Activated naive CD4-positive, alpha-beta T cell treated with anti-CD3 and anti-CD28 coated beads for 36 hours (primary cell): Measurements from ENCODE around the gene UNC5B. TPM values are rescaled to one million over a fixed set of nuclear protein-coding genes. Genes with fewer than 3 reads are reported as not detected.

ENCODE experiments used
- CTCF ChIA-PET: fragments of 350-600 bp; sonication (Branson Sonifier 250); formaldehyde crosslinking; loops from one replicate; lab custom pipeline; 2021; ENCODE audit warnings: antibody characterized with exemption; lab: Charles Lee
- DNase-seq: peaks from one replicate; pipeline ENCODE4 v3.0.0-alpha.2; 2020
- H3K27ac Mint-ChIP-seq: one replicate; pipeline ENCODE4 v1.8.0; 2021; ENCODE audit warnings: mild to moderate bottlenecking, mixed read lengths
- H3K27me3 Mint-ChIP-seq: one replicate; pipeline ENCODE4 v1.8.0; 2021; ENCODE audit warnings: low read depth, mixed read lengths
- H3K36me3 Mint-ChIP-seq: one replicate; pipeline ENCODE4 v1.8.0; 2021; ENCODE audit warnings: low read depth, mixed read lengths
- H3K4me1 Mint-ChIP-seq: one replicate; pipeline ENCODE4 v1.8.0; 2021; ENCODE audit warnings: low read depth, mixed read lengths
- H3K4me3 Mint-ChIP-seq: one replicate; pipeline ENCODE4 v1.8.0; 2021; ENCODE audit warnings: mild to moderate bottlenecking, moderate library complexity, mixed read lengths
- H3K9me3 Mint-ChIP-seq: one replicate; pipeline ENCODE4 v1.8.0; 2021; ENCODE audit warnings: mixed read lengths
- intact Hi-C: fragments of 100-400 bp; cut with micrococcal nuclease; formaldehyde crosslinking; loops from one replicate; pipeline ENCODE4 v1.15.1; 2023
- total RNA-seq, 2 experiments: library from RNA; stranded (reverse); gene quantifications; one replicate each; pipeline ENCODE4 v1.2.3, GENCODE V29; 2021

The UNC5B gene
- total RNA-seq, 2 experiments from 2014 or later, result 0.05 TPM

DNA sequence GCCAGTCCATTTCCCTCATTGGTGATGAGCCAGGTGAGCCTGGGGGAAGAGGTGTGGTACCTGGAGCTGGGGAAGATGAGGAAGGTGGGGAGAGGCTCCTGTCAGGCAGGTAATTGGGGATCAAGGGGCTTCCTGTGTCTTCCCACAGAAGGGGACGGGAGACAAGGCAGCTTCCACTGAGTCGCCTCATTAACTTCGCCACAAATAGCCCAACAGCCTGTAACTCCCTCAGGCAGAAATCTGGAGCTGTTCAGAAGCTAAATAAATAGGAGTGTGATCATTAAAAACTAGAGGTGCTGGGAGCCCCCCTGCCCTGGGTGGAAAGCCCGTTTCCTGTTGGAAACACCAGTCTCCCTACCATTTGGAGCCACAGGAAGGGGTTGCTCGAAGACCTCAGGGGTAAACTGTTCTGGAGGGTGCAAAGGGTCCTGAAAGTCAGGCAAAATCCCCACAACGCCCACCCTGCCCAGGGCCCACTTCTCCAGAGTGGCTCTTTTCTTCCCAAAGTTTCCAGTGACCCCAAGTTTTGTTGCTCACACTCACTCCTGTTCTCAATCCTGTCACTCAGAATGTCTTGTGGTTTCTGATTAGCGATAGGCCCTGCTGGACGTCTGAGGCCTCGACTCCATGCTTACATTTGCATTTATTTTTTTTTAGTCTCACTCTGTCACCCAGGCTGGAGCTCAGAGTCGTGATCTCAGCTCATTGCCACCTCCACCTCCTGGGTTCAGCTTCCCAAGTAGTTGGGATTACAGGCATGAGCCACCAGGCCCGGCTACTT, 25.7 kb downstream of the UNC5B start:
- Mint-ChIP-seq H3K9me3 (no peaks in the 10 kb centered on the region), H3K27me3 (no peaks in the 10 kb centered on the region), H3K36me3 (no peaks in the 10 kb centered on the region), H3K27ac (no peak overlapping the region), H3K4me3 (no peak overlapping the region), H3K4me1 (no peaks in the 10 kb centered on the region)
- DNase-seq, result no peak
- CTCF ChIA-PET, result interaction anchor here (0.6 kb wide), 1 partner anchor 873 kb away, joined by 3 read pairs; no protein-coding TSS in a partner anchor
- intact Hi-C loops, result no loop called here

DNA sequence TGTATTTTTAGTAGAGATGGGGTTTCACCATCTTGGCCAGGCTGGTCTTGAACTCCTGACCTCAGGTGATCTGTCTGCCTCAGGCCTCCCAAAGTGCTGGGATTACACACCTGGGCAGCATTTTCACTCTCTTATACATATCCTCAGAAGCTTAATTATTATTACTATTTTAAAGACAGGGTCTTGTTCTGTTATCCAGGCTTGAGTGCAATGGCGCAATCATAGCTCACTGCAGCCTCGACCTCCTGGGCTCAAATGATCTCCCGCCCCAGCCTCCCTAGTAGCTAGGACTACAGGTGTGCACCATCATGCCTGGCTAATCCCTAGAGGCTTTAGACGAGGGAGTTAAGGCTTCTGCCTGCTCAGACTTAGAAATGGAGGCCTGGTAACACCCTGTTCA, 26.3 kb downstream of the UNC5B start:
- Mint-ChIP-seq H3K4me3 (no peak overlapping the region), H3K27ac (no peak overlapping the region), H3K27me3 (no peaks in the 10 kb centered on the region), H3K36me3 (no peaks in the 10 kb centered on the region), H3K4me1 (no peaks in the 10 kb centered on the region), H3K9me3 (no peaks in the 10 kb centered on the region)
- DNase-seq, result no peak
- CTCF ChIA-PET, result no interaction called here
- intact Hi-C loops, result no loop called here

DNA sequence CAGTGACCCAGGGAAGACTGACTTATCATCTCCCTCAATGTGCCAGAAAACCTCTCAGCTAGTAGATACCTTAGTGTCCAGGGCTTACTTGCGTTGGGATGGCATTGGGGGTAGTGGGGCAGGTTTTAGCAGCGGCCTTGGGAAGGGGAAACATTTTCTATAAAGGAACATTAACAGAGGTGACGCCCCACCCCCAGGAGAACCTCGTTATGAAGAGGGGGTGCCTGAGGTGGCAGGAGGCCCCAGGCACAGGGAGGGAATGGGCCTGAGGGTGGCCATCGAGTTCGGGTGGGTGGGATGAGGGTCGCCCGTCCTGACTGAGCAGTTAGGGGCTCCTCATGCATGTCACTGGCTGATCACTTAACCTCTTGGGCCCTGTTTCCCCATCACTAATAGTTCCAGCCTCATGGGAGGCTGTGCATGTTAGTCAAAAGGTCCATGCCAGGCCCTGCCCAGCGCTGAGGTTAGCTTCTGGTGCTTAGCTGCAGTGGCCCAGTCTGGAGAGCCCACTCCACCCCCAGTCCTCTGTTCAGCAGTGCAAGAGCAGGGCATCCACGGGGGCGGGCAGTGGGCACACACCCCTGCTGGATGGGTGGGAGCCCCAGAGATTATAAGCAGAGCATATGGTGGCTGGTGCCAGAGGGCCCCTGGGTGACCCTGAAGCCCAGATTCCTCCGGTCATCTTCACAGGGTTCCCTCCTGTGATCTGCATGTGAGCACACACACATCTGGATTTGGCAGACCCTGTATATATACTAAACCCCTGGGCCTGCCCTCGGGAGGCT, 27.0 kb downstream of the UNC5B start:
- CTCF ChIA-PET, result no interaction called here
- Mint-ChIP-seq H3K4me3 (no peak overlapping the region), H3K9me3 (no peaks in the 10 kb centered on the region), H3K27ac (no peak overlapping the region), H3K27me3 (no peaks in the 10 kb centered on the region), H3K36me3 (no peaks in the 10 kb centered on the region), H3K4me1 (no peaks in the 10 kb centered on the region)
- no peak for DNase-seq
- intact Hi-C loops, result no loop called here

DNA sequence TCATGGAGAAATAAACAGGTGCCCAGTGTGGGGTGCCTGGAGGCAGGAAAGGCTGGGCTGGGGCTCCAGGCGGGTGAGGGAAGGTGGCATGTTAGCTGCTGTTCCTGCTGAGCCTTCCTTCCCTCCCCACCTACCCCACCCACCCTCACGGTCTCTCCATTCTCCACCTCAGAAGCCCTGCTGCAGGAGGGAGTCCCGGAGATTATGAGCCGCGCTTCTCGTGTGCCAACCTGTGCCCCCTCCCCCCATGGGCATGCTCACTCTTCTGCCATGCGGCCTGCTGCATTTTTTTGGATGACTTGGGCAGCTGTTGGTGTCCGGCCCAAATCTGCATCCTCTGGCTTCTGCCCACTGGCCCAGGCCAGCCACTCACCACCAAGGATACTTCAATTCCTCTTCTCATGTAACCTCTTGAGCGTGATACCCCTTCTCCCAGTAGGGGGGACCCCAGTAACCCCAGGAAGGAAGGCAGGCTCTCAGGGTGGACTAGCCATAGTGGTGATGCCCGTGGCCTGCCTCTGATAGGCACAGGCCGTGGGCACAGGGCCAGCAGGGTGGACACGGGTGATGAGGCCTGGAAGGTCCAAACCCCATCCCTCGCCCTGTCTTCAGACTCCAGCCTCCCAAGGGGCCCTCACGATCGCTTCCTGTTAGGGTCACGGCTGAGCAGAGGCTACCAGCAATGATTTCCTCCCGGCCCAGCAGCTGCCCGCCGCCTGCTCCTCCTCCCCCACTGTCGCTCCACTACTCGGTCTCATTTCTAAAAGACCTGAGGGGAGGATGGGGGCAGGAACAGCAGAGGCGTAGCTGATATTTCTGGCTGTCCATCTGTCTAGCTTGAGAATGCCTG, 27.8 kb downstream of the UNC5B start:
- DNase-seq, result no peak
- Mint-ChIP-seq H3K4me1 (no peaks in the 10 kb centered on the region), H3K9me3 (no peaks in the 10 kb centered on the region), H3K4me3 (no peak overlapping the region), H3K27me3 (no peaks in the 10 kb centered on the region), H3K36me3 (no peaks in the 10 kb centered on the region), H3K27ac (no peak overlapping the region)
- intact Hi-C loops, result no loop called here
- CTCF ChIA-PET, result interaction anchor here (1.3 kb wide), 1 partner anchor 44 kb away, joined by 4 read pairs; no protein-coding TSS in a partner anchor

DNA sequence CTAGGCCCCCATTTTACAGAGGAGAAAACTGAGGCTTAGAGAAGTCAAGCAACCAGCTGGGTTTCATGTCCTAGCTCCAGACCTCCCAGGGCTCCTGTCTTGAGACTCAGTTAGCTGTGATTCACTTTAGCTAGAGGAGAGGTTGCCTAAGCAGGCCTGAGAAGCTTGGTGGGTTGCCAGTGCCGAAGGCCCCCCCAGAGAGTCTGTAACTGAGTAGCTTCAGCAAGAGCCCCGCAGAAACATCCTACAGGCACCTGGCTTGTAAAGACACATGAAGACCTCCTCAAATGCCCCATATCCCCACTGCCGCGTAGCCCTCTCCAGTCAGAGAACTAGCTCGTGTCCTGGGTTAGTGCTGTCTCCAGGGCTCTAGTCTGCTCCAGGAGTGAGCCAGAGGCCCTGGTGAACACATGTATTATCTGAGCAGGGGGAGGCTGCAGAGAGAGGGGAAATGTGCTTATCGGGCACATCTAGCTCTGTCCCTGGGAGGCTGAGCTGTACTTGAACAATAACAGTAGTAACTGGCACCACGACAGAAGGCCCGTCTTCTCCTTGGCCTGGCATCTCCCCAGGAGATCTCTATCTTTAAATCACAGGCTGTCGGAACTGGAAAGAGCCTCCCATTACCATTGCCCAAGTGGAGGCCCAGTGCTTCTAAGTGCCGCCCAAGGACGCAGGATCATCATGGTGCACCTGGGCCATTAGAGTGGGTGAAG, 28.9 kb downstream of the UNC5B start:
- no peak overlapping the region for H3K27ac Mint-ChIP-seq
- no peaks in the 10 kb centered on the region for H3K4me1 Mint-ChIP-seq
- intact Hi-C loops, result no loop called here
- H3K9me3 Mint-ChIP-seq, result no peaks in the 10 kb centered on the region
- H3K27me3 Mint-ChIP-seq, result no peaks in the 10 kb centered on the region
- no peak overlapping the region for H3K4me3 Mint-ChIP-seq
- CTCF ChIA-PET, result interaction anchor here (1.3 kb wide), 1 partner anchor 43 kb away, joined by 4 read pairs; no protein-coding TSS in a partner anchor
- no peaks in the 10 kb centered on the region for H3K36me3 Mint-ChIP-seq
- no peak for DNase-seq

DNA sequence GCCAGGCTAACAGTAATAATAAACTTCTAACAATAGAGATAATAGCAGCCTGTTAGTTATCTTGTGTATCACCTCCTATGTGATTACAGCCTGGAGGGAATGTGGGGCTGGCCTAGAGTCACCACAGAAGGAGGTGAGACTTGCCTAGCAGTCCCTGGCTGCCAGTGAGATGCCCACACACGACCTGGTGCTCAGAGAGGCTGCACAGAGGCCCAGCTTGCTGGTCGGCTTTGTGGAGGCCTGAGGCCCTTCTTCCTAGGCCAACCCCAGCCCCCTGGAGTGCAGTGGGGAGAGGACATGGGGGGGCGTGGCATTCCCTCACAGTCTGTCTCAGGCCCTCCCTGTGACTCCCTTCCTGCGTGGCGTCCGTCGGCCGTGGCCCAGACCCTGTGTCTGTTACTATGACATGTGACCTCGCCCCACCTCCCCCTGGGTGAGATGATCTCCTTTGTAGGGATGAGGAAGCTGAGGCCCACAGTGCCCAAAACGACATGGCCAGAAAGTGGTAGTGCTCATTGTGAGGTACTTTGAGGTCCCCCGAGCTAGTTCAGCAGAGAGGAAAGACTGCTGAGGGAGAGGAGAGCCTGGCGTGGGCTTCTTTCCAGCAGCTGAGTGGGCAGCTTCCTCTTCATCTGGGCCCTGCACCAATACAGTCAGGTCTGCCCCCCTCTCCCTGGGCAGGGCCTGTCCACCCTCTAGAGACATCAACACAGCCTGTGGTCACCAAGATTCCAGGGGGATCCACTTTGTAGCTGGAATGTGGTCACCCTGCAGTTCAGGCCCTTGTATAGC, 29.7 kb downstream of the UNC5B start:
- intact Hi-C loops, result no loop called here
- Mint-ChIP-seq H3K4me3 (no peak overlapping the region), H3K9me3 (no peaks in the 10 kb centered on the region), H3K36me3 (no peaks in the 10 kb centered on the region), H3K4me1 (no peaks in the 10 kb centered on the region), H3K27me3 (no peaks in the 10 kb centered on the region), H3K27ac (no peak overlapping the region)
- no peak for DNase-seq
- CTCF ChIA-PET, result interaction anchor here (1.3 kb wide), 1 partner anchor 42 kb away, joined by 4 read pairs; no protein-coding TSS in a partner anchor

DNA sequence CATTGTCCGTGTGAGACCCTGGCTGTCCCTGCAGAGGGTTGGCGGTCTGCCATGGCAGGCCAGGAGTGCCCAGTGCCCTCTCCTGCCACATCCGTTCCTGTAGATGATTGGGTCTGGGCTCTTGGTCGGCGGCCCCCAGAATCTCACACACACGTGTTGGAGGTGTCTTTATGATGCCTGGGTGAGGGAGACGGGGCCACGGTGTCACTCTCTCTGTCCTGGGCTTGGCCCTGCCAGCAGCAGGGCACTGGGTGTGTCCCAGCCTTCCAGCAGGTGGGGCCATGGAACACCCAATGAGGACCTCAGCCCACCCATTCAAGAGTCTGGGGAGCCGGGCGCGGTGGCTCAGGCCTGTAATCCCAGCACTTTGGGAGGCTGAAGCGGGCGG, 30.2 kb downstream of the UNC5B start:
- Mint-ChIP-seq H3K36me3 (no peaks in the 10 kb centered on the region), H3K27me3 (no peaks in the 10 kb centered on the region), H3K27ac (no peak overlapping the region), H3K9me3 (no peaks in the 10 kb centered on the region), H3K4me1 (no peaks in the 10 kb centered on the region), H3K4me3 (no peak overlapping the region)
- no peak for DNase-seq
- intact Hi-C loops, result no loop called here
- CTCF ChIA-PET, result no interaction called here

DNA sequence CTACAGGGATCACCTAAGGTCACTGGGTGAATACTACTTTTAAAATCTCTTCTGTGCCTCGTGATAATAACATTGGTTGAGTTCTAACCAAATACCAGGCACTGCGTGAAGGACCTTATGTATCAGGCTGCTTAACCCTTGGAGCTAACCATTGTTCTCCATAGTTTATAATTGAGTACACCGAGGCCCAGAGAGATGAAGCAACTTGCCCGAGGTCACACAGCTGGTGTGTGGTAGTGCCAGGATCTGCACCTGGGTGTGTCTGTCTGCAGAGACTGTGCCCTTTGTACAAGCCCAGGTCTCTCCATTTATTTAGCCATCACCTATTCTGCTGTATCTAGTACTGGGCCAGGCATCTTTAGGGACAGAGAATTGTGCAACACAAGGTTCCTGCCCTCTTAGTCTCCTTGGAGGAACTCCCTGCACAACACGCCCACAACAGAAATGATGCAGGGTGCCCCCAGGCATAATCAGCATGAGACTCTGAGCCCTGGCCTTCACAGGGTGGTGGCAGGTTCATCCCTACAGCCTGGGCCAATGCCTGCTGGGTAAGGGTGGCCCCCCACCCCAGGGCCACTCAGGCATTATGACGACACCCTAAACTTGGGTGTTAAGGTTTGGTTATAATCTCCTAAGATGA, 31.5 kb downstream of the UNC5B start:
- Mint-ChIP-seq H3K27me3 (no peaks in the 10 kb centered on the region), H3K4me1 (no peaks in the 10 kb centered on the region), H3K9me3 (no peaks in the 10 kb centered on the region), H3K4me3 (no peak overlapping the region), H3K27ac (no peak overlapping the region), H3K36me3 (no peaks in the 10 kb centered on the region)
- CTCF ChIA-PET, result interaction anchor here (0.5 to 1.4 kb wide), 2 partner anchors 27 to 98 kb away, joined by 3 to 4 read pairs; no protein-coding TSS in a partner anchor
- intact Hi-C loops, result no loop called here
- no peak for DNase-seq

DNA sequence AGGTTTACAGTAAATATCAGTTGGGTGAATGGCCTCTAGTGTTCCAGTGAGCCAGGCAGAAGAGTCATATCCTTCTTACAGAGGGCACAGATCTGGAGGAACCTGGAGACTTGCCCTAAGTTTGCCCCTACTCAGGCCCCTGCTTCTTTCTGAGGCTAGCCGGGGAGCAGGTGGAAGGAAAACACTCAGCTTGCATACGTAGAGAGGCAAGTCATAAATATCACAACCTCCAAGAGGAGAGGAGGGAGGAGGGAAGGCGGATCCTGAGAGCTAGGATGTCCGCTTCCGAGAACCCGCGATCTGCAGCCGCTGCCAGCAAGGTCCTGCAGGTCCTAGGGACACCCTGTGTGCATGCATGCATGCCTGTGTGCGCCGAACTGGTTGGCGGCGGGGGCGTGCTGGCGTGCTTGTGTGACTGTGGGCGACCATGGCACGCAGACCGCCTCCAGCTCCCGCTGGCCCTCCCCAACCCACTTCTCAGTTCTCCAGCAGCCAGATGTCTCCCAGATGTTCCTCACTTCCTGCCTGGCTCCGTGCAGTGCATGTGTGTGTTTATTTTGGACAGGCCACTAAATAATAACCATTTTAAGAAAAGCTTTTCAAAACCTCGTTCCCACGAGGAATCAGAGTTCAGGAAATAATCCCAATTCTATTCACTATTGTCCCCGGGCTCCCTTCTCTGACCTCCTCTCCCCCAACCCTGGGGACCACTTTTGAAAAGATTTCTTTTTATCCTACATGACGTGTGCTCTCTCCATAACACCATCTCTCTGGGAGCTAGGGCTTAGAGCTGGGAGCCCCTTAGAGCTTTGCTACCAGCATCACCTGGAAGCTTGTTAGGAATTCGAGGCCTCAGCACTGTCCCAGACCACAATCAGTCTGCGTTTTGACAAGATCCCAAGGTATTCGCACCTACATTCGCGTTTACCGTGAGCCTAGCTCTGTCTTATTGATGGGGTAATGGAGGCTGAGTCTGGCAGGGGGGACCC, 32.4 kb downstream of the UNC5B start:
- no peaks in the 10 kb centered on the region for H3K27me3 Mint-ChIP-seq

More for the DNA sequence above, 32.4 kb downstream of the UNC5B start:
- H3K36me3 Mint-ChIP-seq, result no peaks in the 10 kb centered on the region
- H3K9me3 Mint-ChIP-seq, result no peaks in the 10 kb centered on the region
- H3K4me3 Mint-ChIP-seq, result no peak overlapping the region
- no peak for DNase-seq
- CTCF ChIA-PET, result interaction anchor here (0.5 to 1.4 kb wide), 2 partner anchors 26 to 149 kb away, joined by 3 read pairs; no protein-coding TSS in a partner anchor
- no peak overlapping the region for H3K27ac Mint-ChIP-seq
- intact Hi-C loops, result no loop called here
- no peaks in the 10 kb centered on the region for H3K4me1 Mint-ChIP-seq
